Activated CD8-positive, alpha-beta memory T cell treated with anti-CD3 and anti-CD28 coated beads, Interleukin-2, amount 50 U/mL, for 24 hours (primary cell): ENCODE data around the gene SMS.

ENCODE experiments used
- DNase-seq: peaks from one replicate; pipeline ENCODE4 v3.0.0-alpha.2; 2020; ENCODE audit errors: extremely low read depth

SMS gene

DNA sequence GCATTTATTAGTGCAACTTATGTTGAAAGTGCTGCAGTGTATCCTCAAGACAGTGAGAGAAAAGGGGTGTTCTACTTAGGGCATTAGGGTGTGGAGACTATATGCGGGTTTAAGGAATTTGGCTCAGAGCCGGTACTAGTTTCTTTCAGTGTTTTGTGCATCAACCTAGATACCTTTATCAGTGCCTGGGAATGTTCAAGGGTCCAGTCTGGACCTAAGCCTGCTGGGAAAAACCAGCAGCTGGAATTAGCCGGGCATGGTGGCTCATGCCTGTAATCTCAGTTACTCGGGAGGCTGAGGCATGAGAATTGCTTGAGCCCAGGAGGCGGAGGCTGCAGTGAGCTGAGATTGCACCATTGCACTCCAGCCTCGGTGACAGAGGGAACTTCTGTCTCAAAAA is 99.0 kb downstream of the SMS start:
- no peak for DNase-seq

DNA sequence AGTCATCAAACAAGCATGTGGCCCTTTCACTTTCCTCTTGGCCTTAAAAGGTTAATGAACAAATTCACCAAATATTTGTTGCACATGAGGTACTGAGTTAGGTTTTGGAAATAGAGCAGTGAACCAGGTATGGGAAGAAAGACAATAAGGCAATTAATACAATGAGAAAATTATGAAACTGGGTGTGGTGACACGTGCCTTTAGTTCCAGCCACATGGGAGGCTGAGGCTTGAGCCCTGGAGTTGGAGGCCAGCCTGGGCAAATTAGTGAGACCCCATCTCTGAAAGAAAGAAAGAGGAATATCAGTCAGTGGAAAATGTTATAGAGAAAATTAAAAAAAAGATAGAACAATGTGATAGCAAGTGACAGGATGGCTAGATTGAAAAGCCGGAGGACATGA is 99.7 kb downstream of the SMS start:
- no peak for DNase-seq

DNA sequence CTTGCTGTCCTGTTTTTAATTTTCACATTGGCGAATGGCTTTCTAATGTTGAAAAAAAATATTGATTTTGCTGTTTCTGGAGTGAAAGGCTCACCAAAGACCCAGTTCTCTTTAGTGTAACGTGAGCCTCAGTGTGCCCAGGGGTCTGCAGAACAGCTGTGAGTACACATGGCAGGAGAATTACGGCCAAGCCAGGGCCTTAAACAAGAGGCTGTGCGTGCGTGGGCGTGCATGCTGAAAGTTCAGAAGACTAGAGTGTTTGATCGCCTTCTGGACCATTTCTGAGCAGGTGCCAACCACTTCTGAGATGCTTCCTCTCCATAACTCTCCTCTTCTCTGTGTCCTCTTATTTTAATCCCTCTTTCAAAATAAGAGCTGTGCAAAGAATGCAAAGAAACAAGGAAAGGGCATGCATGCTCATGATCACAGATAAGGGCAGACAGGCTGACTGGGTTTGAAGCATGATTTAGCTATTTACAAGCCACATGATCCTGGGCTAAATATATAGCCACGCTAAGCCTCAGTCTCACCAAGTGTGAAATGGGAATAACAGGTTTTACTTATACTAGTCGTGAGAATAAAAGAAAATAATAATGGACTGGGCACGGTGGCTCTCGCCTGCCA is 101.5 kb downstream of the SMS start:
- DNase-seq: no peak

DNA sequence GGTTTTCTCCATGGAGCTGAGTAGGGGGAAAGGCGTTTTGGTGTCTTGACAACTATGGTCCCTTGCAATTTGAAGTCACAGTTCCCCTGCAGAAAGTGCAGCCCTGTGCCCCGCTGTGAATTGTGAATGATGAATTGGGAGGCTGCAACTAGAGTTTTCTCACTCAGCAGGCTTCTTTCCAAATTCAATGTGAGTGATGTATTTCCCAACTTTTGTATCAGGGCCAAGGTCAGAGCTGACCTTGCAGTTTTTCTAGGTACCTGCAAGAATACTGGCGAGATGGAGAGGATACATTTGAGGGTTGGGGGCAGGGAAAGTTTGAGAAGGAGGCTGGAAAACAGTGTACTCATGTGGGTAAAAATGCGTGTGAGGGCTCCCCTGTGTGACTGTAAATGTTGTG is 103.4 kb downstream of the SMS start:
- no peak for DNase-seq
